ENCODE results near the gene C3orf20. TPM values are rescaled to one million over a fixed set of nuclear protein-coding genes. Genes with fewer than 3 reads are reported as not detected.

Gene C3orf20
- total RNA-seq, 1 donor: not detected

- no peak for TF ChIP-seq CTCF (IDR thresholded peaks at IDR 0.05; ENCODE audit: insufficient read depth, low read length)
- no peak overlapping the region for H3K4me3 ChIP-seq (ENCODE audit: low read depth, low read length)
- DNase-seq (ENCODE audit: low read depth): no peak
These were observed 26.7 kb downstream of the C3orf20 start for GRCh38 chr3:14701676-14702075.

- no peak for TF ChIP-seq CTCF (IDR thresholded peaks at IDR 0.05; ENCODE audit: insufficient read depth, low read length)
- no peak for DNase-seq (ENCODE audit: low read depth)
- no peak overlapping the region for H3K4me3 ChIP-seq (ENCODE audit: low read depth, low read length)
These were observed 28.3 kb downstream of the C3orf20 start for GRCh38 chr3:14703128-14703750.

- H3K4me3 ChIP-seq (ENCODE audit: low read depth, low read length): no peak overlapping the region
- TF ChIP-seq CTCF (IDR thresholded peaks at IDR 0.05; ENCODE audit: insufficient read depth, low read length): no peak
- no peak for DNase-seq (ENCODE audit: low read depth)
These were observed 28.9 kb downstream of the C3orf20 start for GRCh38 chr3:14703791-14704190.

GRCh38 chr3:14706096-14706495, 31.2 kb downstream of the C3orf20 start:
- H3K4me3 ChIP-seq (ENCODE audit: low read depth, low read length): no peak overlapping the region
- DNase-seq (ENCODE audit: low read depth): no peak
- no peak for TF ChIP-seq CTCF (IDR thresholded peaks at IDR 0.05; ENCODE audit: insufficient read depth, low read length)

GRCh38 chr3:14716591-14716990, 41.6 kb downstream of the C3orf20 start:
- TF ChIP-seq CTCF (IDR thresholded peaks at IDR 0.05; ENCODE audit: insufficient read depth, low read length): no peak
- peak; percentile 35 for DNase-seq (ENCODE audit: low read depth)

GRCh38 chr3:14717307-14717706, 42.4 kb downstream of the C3orf20 start:
- TF ChIP-seq CTCF (IDR thresholded peaks at IDR 0.05; ENCODE audit: insufficient read depth, low read length): no peak
- no peak for DNase-seq (ENCODE audit: low read depth)
- H3K4me3 ChIP-seq (ENCODE audit: low read depth, low read length): no peak overlapping the region

More at GRCh38 chr3:14716591-14716990, 41.6 kb downstream of the C3orf20 start:
- no peak overlapping the region for H3K4me3 ChIP-seq (ENCODE audit: low read depth, low read length)

GRCh38 chr3:14718539-14718938, 43.6 kb downstream of the C3orf20 start:
- no peak for DNase-seq (ENCODE audit: low read depth)
- no peak for TF ChIP-seq CTCF (IDR thresholded peaks at IDR 0.05; ENCODE audit: insufficient read depth, low read length)
- H3K4me3 ChIP-seq (ENCODE audit: low read depth, low read length): no peak overlapping the region

All from fibroblast of the aortic adventitia (primary cell).